ENCODE results near the gene CDON. TPM values are rescaled to one million over a fixed set of nuclear protein-coding genes. Genes with fewer than 3 reads are reported as not detected.

Gene CDON
- total and polyA plus RNA-seq, 12 donors: 1.4 to 17.1 (median 8.9) TPM

DNA sequence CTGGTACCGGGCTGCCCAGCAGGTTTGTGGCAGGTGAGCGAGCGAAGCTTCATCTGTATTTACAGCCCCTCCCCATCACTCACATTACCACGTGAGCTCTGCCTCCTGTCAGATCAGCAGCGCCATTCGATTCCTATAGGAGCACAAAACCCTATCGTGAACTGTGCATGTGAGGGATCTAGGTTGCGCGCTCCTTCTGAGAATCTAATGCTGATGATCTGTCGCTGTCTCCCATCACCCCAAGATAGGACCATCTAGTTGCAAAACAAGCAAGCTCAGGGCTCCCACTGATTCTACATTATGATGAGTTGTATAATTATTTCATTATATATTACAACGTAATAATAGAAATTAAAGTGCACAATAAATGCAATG is 132.6 kb downstream of the CDON start:
- intact Hi-C loops (cut with DNase I): loop anchor here in 1 of 10 donors (5.0 to 10.0 kb wide), 2 partner anchors 65 to 257 kb away; no protein-coding TSS in a partner anchor
- peaks cover 0 to 22% (median 0%) of the 10 kb centered on the region in 7 donors for H3K27me3 ChIP-seq
- H3K9me3 ChIP-seq: no peaks in the 10 kb centered on the region
- no peak for ATAC-seq
- H3K4me1 ChIP-seq: no peaks in the 10 kb centered on the region
- no peak for DNase-seq
- H3K4me3 ChIP-seq: no peak overlapping the region
- TF ChIP-seq, protein P1, sequence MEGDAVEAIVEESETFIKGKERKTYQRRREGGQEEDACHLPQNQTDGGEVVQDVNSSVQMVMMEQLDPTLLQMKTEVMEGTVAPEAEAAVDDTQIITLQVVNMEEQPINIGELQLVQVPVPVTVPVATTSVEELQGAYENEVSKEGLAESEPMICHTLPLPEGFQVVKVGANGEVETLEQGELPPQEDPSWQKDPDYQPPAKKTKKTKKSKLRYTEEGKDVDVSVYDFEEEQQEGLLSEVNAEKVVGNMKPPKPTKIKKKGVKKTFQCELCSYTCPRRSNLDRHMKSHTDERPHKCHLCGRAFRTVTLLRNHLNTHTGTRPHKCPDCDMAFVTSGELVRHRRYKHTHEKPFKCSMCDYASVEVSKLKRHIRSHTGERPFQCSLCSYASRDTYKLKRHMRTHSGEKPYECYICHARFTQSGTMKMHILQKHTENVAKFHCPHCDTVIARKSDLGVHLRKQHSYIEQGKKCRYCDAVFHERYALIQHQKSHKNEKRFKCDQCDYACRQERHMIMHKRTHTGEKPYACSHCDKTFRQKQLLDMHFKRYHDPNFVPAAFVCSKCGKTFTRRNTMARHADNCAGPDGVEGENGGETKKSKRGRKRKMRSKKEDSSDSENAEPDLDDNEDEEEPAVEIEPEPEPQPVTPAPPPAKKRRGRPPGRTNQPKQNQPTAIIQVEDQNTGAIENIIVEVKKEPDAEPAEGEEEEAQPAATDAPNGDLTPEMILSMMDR (IDR thresholded peaks at IDR 0.05): no peak
- WGBS, 2 donors: 92% methylated on average over 11 of the region's 11 CpGs
- no peak overlapping the region for H3K27ac ChIP-seq
- no peaks in the 10 kb centered on the region for H3K36me3 ChIP-seq

DNA sequence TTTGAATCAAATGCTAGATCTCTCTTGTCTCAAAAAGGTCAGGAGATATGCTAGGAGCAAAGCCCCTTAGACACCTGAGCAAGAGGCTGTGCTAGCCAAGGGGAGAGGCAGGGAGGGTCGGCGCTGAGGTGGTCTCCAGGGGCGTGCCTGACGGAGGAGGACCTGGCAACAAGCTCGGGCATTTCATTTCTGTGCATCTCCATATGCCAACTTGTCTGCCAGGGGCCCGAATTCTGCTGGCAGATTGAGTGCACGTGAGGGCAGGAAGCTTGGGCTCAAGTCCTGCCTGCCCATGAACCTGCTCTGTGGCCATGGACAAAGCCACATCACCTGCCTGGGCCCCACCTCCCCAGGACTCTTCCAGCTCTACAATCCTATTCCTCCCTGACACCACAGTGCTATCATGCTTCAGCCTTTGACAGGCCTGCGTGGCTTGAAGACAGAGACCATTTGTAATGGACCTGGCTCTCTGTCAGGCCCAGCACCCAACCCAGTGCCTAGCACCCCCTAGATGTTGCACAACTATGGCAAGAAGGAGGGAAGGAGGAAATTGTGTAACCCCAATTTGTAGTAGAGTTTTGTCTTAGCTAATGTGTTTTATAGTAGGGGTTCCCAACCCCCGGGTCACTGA is 133.1 kb downstream of the CDON start:
- H3K27ac ChIP-seq: no peak overlapping the region
- H3K9me3 ChIP-seq: no peaks in the 10 kb centered on the region
- no peaks in the 10 kb centered on the region for H3K4me1 ChIP-seq
- intact Hi-C loops (cut with DNase I): loop anchor here in 6 of 10 donors (5.0 to 10.0 kb wide), 7 partner anchors 65 to 335 kb away; partner anchors contain the start of genes FOXRED1 (in 2 of the 6), SRPRA (in 2 of the 6) and CDON (in 1 of the 6)
- ATAC-seq (no peak), DNase-seq (no peak)
- 80 to 91% methylated on average over 9 of the region's 9 CpGs for WGBS, 2 donors
- H3K36me3 ChIP-seq: no peaks in the 10 kb centered on the region
- TF ChIP-seq, protein P1 (IDR thresholded peaks at IDR 0.05): no peak
- peaks cover 0 to 22% (median 0%) of the 10 kb centered on the region in 7 donors for H3K27me3 ChIP-seq
- no peak overlapping the region for H3K4me3 ChIP-seq

DNA sequence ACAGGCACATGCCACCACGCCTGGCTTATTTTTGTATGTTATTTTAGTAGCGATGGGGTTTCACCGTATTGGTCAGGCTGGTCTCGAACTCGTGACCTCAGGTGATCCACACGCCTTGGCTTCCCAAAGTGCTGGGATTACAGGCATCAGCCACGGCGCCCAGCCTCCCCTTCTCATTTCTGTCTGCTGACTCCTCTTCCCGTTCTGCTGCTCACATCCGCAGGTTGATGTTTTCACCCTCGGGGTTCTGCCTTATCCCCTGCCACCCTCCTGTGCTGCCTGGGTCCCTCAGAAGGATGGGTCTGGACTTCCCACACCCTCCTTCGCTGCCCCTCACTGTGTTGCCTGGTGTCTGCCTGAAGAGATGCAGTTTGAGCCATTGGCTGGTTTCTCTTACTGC is 136.0 kb downstream of the CDON start:
- Histone ChIP-seq H3K9me3 (no peaks in the 10 kb centered on the region), H3K27ac (no peak overlapping the region), H3K4me1 (no peaks in the 10 kb centered on the region), H3K4me3 (no peak overlapping the region), H3K36me3 (no peaks in the 10 kb centered on the region), H3K27me3 (peaks cover 0 to 17% (median 0%) of the 10 kb centered on the region in 7 donors)
- no peak for ATAC-seq
- 92% methylated on average over 12 of the region's 12 CpGs for WGBS, 2 donors
- TF ChIP-seq, protein P1 (IDR thresholded peaks at IDR 0.05): no peak
- no peak for DNase-seq
- intact Hi-C loops (cut with DNase I): loop anchor here in 6 of 10 donors (5.0 to 10.0 kb wide), 5 partner anchors 128 to 338 kb away; partner anchors contain the start of genes FOXRED1 (in 2 of the 6), SRPRA (in 2 of the 6) and CDON (in 1 of the 6)

DNA sequence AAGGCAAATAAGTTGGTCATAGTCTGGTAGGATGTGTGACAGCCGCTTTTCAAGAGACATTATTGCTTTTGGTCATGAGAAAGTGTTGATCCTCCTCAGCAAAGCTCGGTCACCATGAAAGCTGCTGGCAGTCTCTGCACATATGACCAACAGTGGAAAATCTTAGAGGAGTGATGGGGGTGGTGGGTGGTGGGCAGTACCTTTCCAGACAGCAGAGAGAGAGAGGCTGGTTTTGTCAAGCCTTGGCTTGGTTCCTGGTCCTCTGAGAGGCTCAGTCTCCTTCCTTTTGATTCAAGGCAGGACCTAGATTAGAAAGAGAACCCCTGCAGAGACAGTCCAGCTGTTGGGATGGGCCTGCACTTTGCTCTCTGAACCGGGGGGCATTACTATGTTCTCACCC is 136.9 kb downstream of the CDON start:
- Histone ChIP-seq H3K9me3 (no peaks in the 10 kb centered on the region), H3K4me1 (no peaks in the 10 kb centered on the region), H3K4me3 (no peak overlapping the region), H3K27me3 (peaks cover 0 to 15% (median 0%) of the 10 kb centered on the region in 7 donors), H3K27ac (no peak overlapping the region), H3K36me3 (no peaks in the 10 kb centered on the region)
- no peak for ATAC-seq
- WGBS, 2 donors: 64 to 70% methylated on average over 3 of the region's 3 CpGs
- TF ChIP-seq, protein P1 (IDR thresholded peaks at IDR 0.05): no peak
- DNase-seq: no peak
- intact Hi-C loops (cut with DNase I): loop anchor here in 6 of 10 donors (5.0 to 10.0 kb wide), 5 partner anchors 129 to 339 kb away; partner anchors contain the start of genes FOXRED1 (in 2 of the 6), SRPRA (in 2 of the 6) and CDON (in 1 of the 6)

All from heart right ventricle (tissue), 16 donors.